GM23248 (cell line): ENCODE data around the gene UMODL1. TPM values are rescaled to one million over a fixed set of nuclear protein-coding genes. Genes with fewer than 3 reads are reported as not detected.

Experiments
- DNase-seq: peaks from one replicate; pipeline ENCODE4 v3.0.0-alpha.2; 2015
- H2AFZ ChIP-seq: fragments of 200-600 bp; sonication (generic); 2 replicates; pipeline ENCODE4 v1.6.1; 2016; ENCODE audit warnings: antibody characterized with exemption
- H3F3A ChIP-seq: fragments of 200-600 bp; sonication (generic); 2 replicates; pipeline ENCODE4 v1.6.1; 2016; ENCODE audit warnings: mild to moderate bottlenecking, antibody characterized with exemption, mixed run types; ENCODE audit not compliant: insufficient read depth
- H3K27ac ChIP-seq: fragments of 200-600 bp; sonication (generic); 2 replicates; pipeline ENCODE4 v1.5.1; 2016; ENCODE audit warnings: mild to moderate bottlenecking
- H3K27me3 ChIP-seq: fragments of 200-600 bp; sonication (generic); replicated peaks from 2 replicates; pipeline ENCODE4 v1.6.1; 2016; ENCODE audit warnings: mild to moderate bottlenecking; ENCODE audit not compliant: insufficient read depth
- H3K36me3 ChIP-seq: fragments of 200-600 bp; sonication (generic); 2 replicates; pipeline ENCODE4 v1.6.1; 2016; ENCODE audit warnings: low read depth, mild to moderate bottlenecking
- H3K4me1 ChIP-seq: fragments of 200-600 bp; sonication (generic); 2 replicates; pipeline ENCODE4 v1.6.1; 2016; ENCODE audit warnings: mild to moderate bottlenecking; ENCODE audit not compliant: insufficient read depth
- H3K4me2 ChIP-seq: fragments of 200-600 bp; sonication (generic); one replicate; pipeline ENCODE4 v1.6.1; 2016; ENCODE audit warnings: mild to moderate bottlenecking; ENCODE audit not compliant: unreplicated experiment
- H3K4me3 ChIP-seq: fragments of 200-600 bp; sonication (generic); 2 replicates; pipeline ENCODE4 v1.5.1; 2016; ENCODE audit warnings: mild to moderate bottlenecking
- H3K79me2 ChIP-seq: fragments of 200-600 bp; sonication (generic); 2 replicates; pipeline ENCODE4 v1.6.1; 2016; ENCODE audit warnings: mild to moderate bottlenecking; ENCODE audit not compliant: insufficient read depth
- H3K9ac ChIP-seq: fragments of 200-600 bp; sonication (generic); 2 replicates; pipeline ENCODE4 v1.6.1; 2016; ENCODE audit warnings: mild to moderate bottlenecking
- H3K9me2 ChIP-seq: fragments of 200-600 bp; sonication (generic); 2 replicates; pipeline ENCODE4 v1.6.1; 2016; ENCODE audit warnings: mixed run types, mild to moderate bottlenecking, moderate library complexity; ENCODE audit not compliant: insufficient read depth
- H3K9me3 ChIP-seq: fragments of 200-600 bp; sonication (generic); one replicate; pipeline ENCODE4 v1.6.1; 2017; ENCODE audit warnings: low read depth
- H4K20me1 ChIP-seq: fragments of 200-600 bp; sonication (generic); 2 replicates; pipeline ENCODE4 v1.6.0; 2016; ENCODE audit not compliant: insufficient read depth
- EZH2 ChIP-seq: fragments of 200-600 bp; sonication (generic); IDR thresholded peaks from 2 replicates; pipeline ENCODE4 v1.6.1; 2018; ENCODE audit warnings: antibody characterized with exemption, mild to moderate bottlenecking; ENCODE audit not compliant: insufficient read depth, poor library complexity, severe bottlenecking
- EZH2phosphoT487 ChIP-seq: fragments of 200-600 bp; sonication (generic); IDR thresholded peaks from 2 replicates; pipeline ENCODE4 v1.6.1; 2018; ENCODE audit warnings: antibody characterized with exemption, moderate library complexity, mild to moderate bottlenecking, low read depth; ENCODE audit not compliant: insufficient read depth
- WGBS, 2 experiments: methylation state at CpG; one replicate each; pipeline ENCODE4 v1.1.6; 2015 to 2017; ENCODE audit warnings: low lambda C conversion rate in 2 of 2, low coverage in 1 of 2; ENCODE audit errors: missing lambda C conversion rate in 2 of 2; 5-methylcytosine and 5-hydroxymethylcytosine counted together
- in situ Hi-C: fragments of 300-500 bp; cut with MboI; formaldehyde crosslinking; loops from 2 replicates; pipeline ENCODE4 v1.15.0; 2020
- polyA plus RNA-seq: library from polyadenylated mRNA; unstranded; fragments of >200 nt; fragmentation: Nextera tagmentation; extraction: Ambion mirVana; gene quantifications from 2 replicates; pipeline ENCODE4 v1.2.1, GENCODE V29; 2016
- total RNA-seq: library from RNA; depleted of rRNA; stranded (reverse); fragments of >200 nt; shearing (Covaris generic); gene quantifications from 2 replicates; pipeline ENCODE4 v1.2.3, GENCODE V29; 2014

The UMODL1 gene
- total and polyA plus RNA-seq, 2 experiments from 2014 or later = not detected

- Histone ChIP-seq H3K9me2 (no peaks in the 10 kb centered on the region), H2AFZ (no peak overlapping the region), H3K4me1 (no peaks in the 10 kb centered on the region), H3F3A (no peaks in the 10 kb centered on the region), H3K79me2 (no peaks in the 10 kb centered on the region), H3K27me3 (no peaks in the 10 kb centered on the region), H3K27ac (no peak overlapping the region), H3K4me2 (no peak overlapping the region), H4K20me1 (no peaks in the 10 kb centered on the region), H3K9me3 (no peaks in the 10 kb centered on the region), H3K9ac (no peak overlapping the region), H3K36me3 (no peaks in the 10 kb centered on the region), H3K4me3 (no peak overlapping the region)
- WGBS, 2 experiments = 85 to 88% methylated on average over 28 of the region's 28 CpGs
- in situ Hi-C loops = no loop called here
- DNase-seq = no peak
- TF ChIP-seq EZH2phosphoT487 (no peak), EZH2 (no peak)
These were observed 7.3 kb upstream of the UMODL1 start for GRCh38 chr21:42063571-42064521.

- Histone ChIP-seq H3K9ac (no peak overlapping the region), H3K36me3 (no peaks in the 10 kb centered on the region), H3K27ac (no peak overlapping the region), H3F3A (no peaks in the 10 kb centered on the region), H4K20me1 (no peaks in the 10 kb centered on the region), H2AFZ (no peak overlapping the region), H3K27me3 (peaks cover 4% of the 10 kb centered on the region; the same call in 1 of the 2 replicates), H3K4me1 (no peaks in the 10 kb centered on the region), H3K4me2 (no peak overlapping the region), H3K9me3 (no peaks in the 10 kb centered on the region), H3K79me2 (no peaks in the 10 kb centered on the region), H3K9me2 (no peaks in the 10 kb centered on the region), H3K4me3 (no peak overlapping the region)
- TF ChIP-seq EZH2phosphoT487 (no peak), EZH2 (no peak)
- in situ Hi-C loops = no loop called here
- WGBS, 2 experiments = 67 to 72% methylated on average over 4 of the region's 4 CpGs
- no peak for DNase-seq
These were observed 4.6 kb upstream of the UMODL1 start for GRCh38 chr21:42066521-42066920.

GRCh38 chr21:42067531-42068255 is 3.4 kb upstream of the UMODL1 start:
- no peaks in the 10 kb centered on the region for H3K36me3 ChIP-seq
- in situ Hi-C loops = no loop called here

GRCh38 chr21:42068256-42068545 is 2.9 kb upstream of the UMODL1 start:
- Histone ChIP-seq H3K79me2 (no peaks in the 10 kb centered on the region), H3K9me2 (no peaks in the 10 kb centered on the region), H4K20me1 (no peaks in the 10 kb centered on the region), H3K36me3 (no peaks in the 10 kb centered on the region), H3K27ac (no peak overlapping the region), H3K9ac (no peak overlapping the region), H2AFZ (no peak overlapping the region), H3K4me2 (no peak overlapping the region), H3K27me3 (peaks cover 4% of the 10 kb centered on the region; the same call in 1 of the 2 replicates), H3F3A (no peaks in the 10 kb centered on the region), H3K9me3 (no peaks in the 10 kb centered on the region), H3K4me1 (no peaks in the 10 kb centered on the region), H3K4me3 (no peak overlapping the region)
- no peak for DNase-seq
- 89 to 93% methylated on average over 5 to 6 of the region's 6 CpGs for WGBS, 2 experiments
- in situ Hi-C loops = no loop called here
- TF ChIP-seq EZH2 (no peak), EZH2phosphoT487 (no peak)

More at GRCh38 chr21:42067531-42068255, 3.4 kb upstream of the UMODL1 start:
- H2AFZ ChIP-seq = no peak overlapping the region
- H3K9me2 ChIP-seq = no peaks in the 10 kb centered on the region
- no peaks in the 10 kb centered on the region for H3K79me2 ChIP-seq
- no peak overlapping the region for H3K4me3 ChIP-seq
- no peaks in the 10 kb centered on the region for H3K4me1 ChIP-seq
- WGBS, 2 experiments = 84 to 86% methylated on average over 30 of the region's 30 CpGs
- H3K27me3 ChIP-seq = peaks cover 4% of the 10 kb centered on the region; the same call in 1 of the 2 replicates
- no peak for DNase-seq
- TF ChIP-seq EZH2phosphoT487 (no peak), EZH2 (no peak)
- H3K9me3 ChIP-seq = no peaks in the 10 kb centered on the region
- H4K20me1 ChIP-seq = no peaks in the 10 kb centered on the region
- H3F3A ChIP-seq = no peaks in the 10 kb centered on the region
- H3K9ac ChIP-seq = no peak overlapping the region
- H3K27ac ChIP-seq = no peak overlapping the region
- H3K4me2 ChIP-seq = no peak overlapping the region
